ENCODE results near the gene ARHGEF28. TPM values are rescaled to one million over a fixed set of nuclear protein-coding genes. Genes with fewer than 3 reads are reported as not detected.

Gene ARHGEF28
- total and polyA plus RNA-seq, 9 of the 15 experiments (the other 6 are each of a cell fraction or from before 2014, with no cell fraction given): 0.27 TPM; not detected in 8

- TF ChIP-seq BCLAF1 (IDR thresholded peaks at IDR 0.05; ENCODE audit: borderline replicate concordance in 1 of 2, control insufficient read depth in 1 of 2, low read depth in 2 of 2, low read length in 1 of 2) (no peak), MEF2A (IDR thresholded peaks at IDR 0.05; ENCODE audit: control insufficient read depth, low read depth, low read length) (no peak)
Observed at GRCh38 chr5:73623901-73624404, 2.0 kb upstream of the ARHGEF28 start (continued).

GRCh38 chr5:73624888-73625287 is 1.1 kb upstream of the ARHGEF28 start:
- ATAC-seq: no peak
- Histone ChIP-seq H4K20me1 (replicated peaks; ENCODE audit: control insufficient read depth, insufficient read depth, low read length) (no peaks in the 10 kb centered on the region), H3K9me1 (ENCODE audit: control insufficient read depth, insufficient read depth, low read length) (no peaks in the 10 kb centered on the region), H3K4me2 (ENCODE audit: insufficient read depth, low read length) (no peak overlapping the region), H3K27me3 (ENCODE audit: control insufficient read depth in 2 of 2, insufficient read depth in 2 of 2, low read length in 2 of 2) (peaks cover 24 to 25% of the 10 kb centered on the region in 2 experiments), H3K36me3 (ENCODE audit: control insufficient read depth, insufficient read depth, low read length) (no peaks in the 10 kb centered on the region), H3K79me2 (ENCODE audit: control insufficient read depth, insufficient read depth, low read length) (no peaks in the 10 kb centered on the region), H2AFZ (ENCODE audit: low read depth, low read length) (no peak overlapping the region), H3K27ac (ENCODE audit: extremely low read depth, low read depth, low read length) (no peak overlapping the region), H3K9me3 (replicated peaks; ENCODE audit: control insufficient read depth, insufficient read depth, low read depth, low read length) (no peaks in the 10 kb centered on the region), H3K4me3 (no peak overlapping the region), H3K4me1 (replicated peaks in 1 of 2; ENCODE audit: control insufficient read depth in 2 of 2, insufficient read depth in 2 of 2, low read length in 2 of 2) (peaks cover 0 to 10% of the 10 kb centered on the region in 2 experiments; a peak in 1 of 5 replicates), H3K9ac (ENCODE audit: insufficient read depth in 1 of 2, low read depth in 2 of 2, low read length in 2 of 2) (no peak overlapping the region)
- CTCF ChIA-PET (ENCODE audit: low intra/inter-chr PET ratio): no interaction called here
- intact Hi-C loops (cut with micrococcal nuclease) (no loop called here), in situ Hi-C loops (cut with MboI) (no loop called here)
- WGBS (ENCODE audit: insufficient coverage, low coverage, missing lambda C conversion rate): 2% methylated on average over 6 of the region's 6 CpGs
- POLR2A ChIA-PET: interaction anchor here (0.6 kb wide), 1 partner anchor 988 kb away, joined by 3 read pairs; no protein-coding TSS in a partner anchor
- BruUV-seq (replicated peaks): no TSS peak
- no peak for FAIRE-seq
- no peak for DNase-seq (ENCODE audit: extremely low read depth in 1 of 4, low spot score in 3 of 4)
- TF ChIP-seq ZNF217 (CRISPR knock-in tag; IDR thresholded peaks at IDR 0.05): no peak
- TF ChIP-seq NFXL1 (CRISPR knock-in tag; IDR thresholded peaks at IDR 0.05): no peak
- no peak for TF ChIP-seq TAF9B (IDR thresholded peaks at IDR 0.05; ENCODE audit: partially characterized antibody)
- TF ChIP-seq AFF1 (IDR thresholded peaks at IDR 0.05; ENCODE audit: low read depth in 1 of 2, partially characterized antibody in 2 of 2): no peak
- no peak for TF ChIP-seq PTBP1 (IDR thresholded peaks at IDR 0.05; ENCODE audit: low read depth, low read length)
- no peak for TF ChIP-seq CHCHD3 (CRISPR knock-in tag; IDR thresholded peaks at IDR 0.05)
- no peak for TF ChIP-seq CTCFL (IDR thresholded peaks at IDR 0.05; ENCODE audit: borderline replicate concordance, insufficient read depth, low read depth, low read length, poor library complexity, severe bottlenecking)
